Measurements from ENCODE around the gene HEATR5B. TPM values are rescaled to one million over a fixed set of nuclear protein-coding genes. Genes with fewer than 3 reads are reported as not detected.
A peak's percentile ranks its signal among the peaks of the same experiment; 100 is the strongest.
"Not testable (repeated sequence)": the region's sequence is repeated elsewhere in the genome, so short reads cannot be mapped to it uniquely, and the experiment has no call there.

Gene HEATR5B
- total RNA-seq, 1 experiment from 2014 or later = 16.9 TPM

- DNase-seq (ENCODE audit: extremely low read depth, low read depth) = no peak
Measured at GRCh38 chr2:37070931-37071330, 13.2 kb downstream of the HEATR5B start.

- no peak for DNase-seq (ENCODE audit: extremely low read depth, low read depth)
Measured at GRCh38 chr2:37068686-37069085, 15.5 kb downstream of the HEATR5B start.

GRCh38 chr2:37061776-37062175, 22.4 kb downstream of the HEATR5B start:
- no peak for DNase-seq (ENCODE audit: extremely low read depth, low read depth)

- DNase-seq (ENCODE audit: extremely low read depth, low read depth) = no peak
Measured at GRCh38 chr2:37061013-37061711, 23.0 kb downstream of the HEATR5B start.

- no peak for DNase-seq (ENCODE audit: extremely low read depth, low read depth)
Measured at GRCh38 chr2:37060446-37060845, 23.7 kb downstream of the HEATR5B start.

- no peak for DNase-seq (ENCODE audit: extremely low read depth, low read depth)
Measured at GRCh38 chr2:37059841-37060240, 24.3 kb downstream of the HEATR5B start.

- no peak for DNase-seq (ENCODE audit: extremely low read depth, low read depth)
Measured at GRCh38 chr2:37052600-37053332, 31.4 kb downstream of the HEATR5B start.

GRCh38 chr2:37039580-37039979, 44.6 kb downstream of the HEATR5B start:
- no peak for DNase-seq (ENCODE audit: extremely low read depth, low read depth)

- DNase-seq (ENCODE audit: extremely low read depth, low read depth) = no peak
Measured at GRCh38 chr2:37037771-37038170, 46.4 kb downstream of the HEATR5B start.

- DNase-seq (ENCODE audit: extremely low read depth, low read depth) = no peak
Measured at GRCh38 chr2:37029758-37030157, 54.4 kb downstream of the HEATR5B start.

GRCh38 chr2:37026050-37026449, 58.1 kb downstream of the HEATR5B start:
- peak; percentile 30 for DNase-seq (ENCODE audit: extremely low read depth, low read depth)

GRCh38 chr2:37020887-37021796, 63.0 kb downstream of the HEATR5B start:
- no peak for DNase-seq (ENCODE audit: extremely low read depth, low read depth)

GRCh38 chr2:37020212-37020886, 63.8 kb downstream of the HEATR5B start:
- peak; percentile 72 for DNase-seq (ENCODE audit: extremely low read depth, low read depth)

GRCh38 chr2:37013315-37013641, 70.9 kb downstream of the HEATR5B start:
- DNase-seq (ENCODE audit: extremely low read depth, low read depth) = no peak

- no peak for DNase-seq (ENCODE audit: extremely low read depth, low read depth)
Measured at GRCh38 chr2:37011130-37011529, 73.0 kb downstream of the HEATR5B start.

- DNase-seq (ENCODE audit: extremely low read depth, low read depth) = peak; percentile 24
Measured at GRCh38 chr2:37005118-37005868, 78.9 kb downstream of the HEATR5B start.

GRCh38 chr2:37000988-37001556, 83.1 kb downstream of the HEATR5B start:
- DNase-seq (ENCODE audit: extremely low read depth, low read depth) = no peak

GRCh38 chr2:37000318-37000717, 83.9 kb downstream of the HEATR5B start:
- no peak for DNase-seq (ENCODE audit: extremely low read depth, low read depth)

- DNase-seq (ENCODE audit: extremely low read depth, low read depth) = not testable (repeated sequence)
Measured at GRCh38 chr2:36999416-36999815, 84.8 kb downstream of the HEATR5B start.

Data from NCI-H460 (cell line).